Myocyte (in vitro differentiated cells): Measurements from ENCODE around the gene CD37. TPM values are rescaled to one million over a fixed set of nuclear protein-coding genes. Genes with fewer than 3 reads are reported as not detected.
A peak's percentile ranks its signal among the peaks of the same experiment; 100 is the strongest.

Source experiments
- DNase-seq: peaks from one replicate; pipeline ENCODE4 v3.0.0-alpha.2; 2012; ENCODE audit warnings: low read depth
- total RNA-seq: library from RNA; depleted of rRNA; stranded (reverse); fragments of >200 nt; gene quantifications from 2 replicates; pipeline ENCODE4 v1.2.3, GENCODE V29; 2014

CD37 gene
- total RNA-seq, 1 donor from 2014 or later = not detected

- DNase-seq = no peak
Measured at GRCh38 chr19:49344505-49345423, 9.6 kb downstream of the CD37 start.

GRCh38 chr19:49347191-49347590 lies 12.0 kb downstream of the CD37 start:
- DNase-seq = no peak

GRCh38 chr19:49347835-49348234 lies 12.6 kb downstream of the CD37 start:
- peak; percentile 44 for DNase-seq

- DNase-seq = no peak
Measured at GRCh38 chr19:49348305-49349189, 13.3 kb downstream of the CD37 start.

GRCh38 chr19:49349567-49349966 lies 14.4 kb downstream of the CD37 start:
- no peak for DNase-seq

GRCh38 chr19:49355909-49356353 lies 20.7 kb downstream of the CD37 start:
- DNase-seq = no peak

- DNase-seq = no peak
Measured at GRCh38 chr19:49356382-49356781, 21.2 kb downstream of the CD37 start.

GRCh38 chr19:49357186-49357585 lies 22.0 kb downstream of the CD37 start:
- no peak for DNase-seq

GRCh38 chr19:49359851-49360820 lies 24.9 kb downstream of the CD37 start:
- peak; percentile 10 for DNase-seq

- DNase-seq = peak; percentile 89
Measured at GRCh38 chr19:49361438-49362047, 26.3 kb downstream of the CD37 start.

GRCh38 chr19:49362048-49362928 lies 27.1 kb downstream of the CD37 start, which contains the start of gene TEAD2:
Gene TEAD2 (minus strand): TSS chr19:49362416. CDS start chr19:49360075, 2,341 bp downstream.
- peak; percentile 69 for DNase-seq

- DNase-seq = no peak
Measured at GRCh38 chr19:49362929-49363267, 27.7 kb downstream of the CD37 start.

- peak; percentile 98 for DNase-seq
Measured at GRCh38 chr19:49363268-49364082, 28.3 kb downstream of the CD37 start, which contains the start of gene DKKL1. Gene DKKL1 (plus strand): TSS chr19:49363877. CDS start chr19:49363999, 122 bp downstream.

- no peak for DNase-seq
Measured at GRCh38 chr19:49364083-49364737, 29.0 kb downstream of the CD37 start.

GRCh38 chr19:49366110-49366509 lies 30.9 kb downstream of the CD37 start:
- DNase-seq = no peak

GRCh38 chr19:49368711-49369358 lies 33.6 kb downstream of the CD37 start:
- DNase-seq = no peak

- no peak for DNase-seq
Measured at GRCh38 chr19:49371184-49371583, 36.0 kb downstream of the CD37 start.
